Left forelimb (tissue), 1 donor: ENCODE data around the gene CPLANE1.
"Not testable (repeated sequence)": the region's sequence is repeated elsewhere in the genome, so short reads cannot be mapped to it uniquely, and the experiment has no call there.

Experiments
- DNase-seq: peaks from one replicate; pipeline ENCODE4 v3.0.0-alpha.2; 2018; ENCODE audit warnings: low spot score

Gene CPLANE1

GRCh38 chr5:37121027-37121426 lies 128.1 kb downstream of the CPLANE1 start:
- DNase-seq: no peak

GRCh38 chr5:37120270-37120669 lies 128.9 kb downstream of the CPLANE1 start:
- DNase-seq: no peak

GRCh38 chr5:37116359-37116758 lies 132.8 kb downstream of the CPLANE1 start:
- no peak for DNase-seq

GRCh38 chr5:37112383-37112991 lies 136.7 kb downstream of the CPLANE1 start:
- DNase-seq: no peak

GRCh38 chr5:37111426-37112382 lies 137.5 kb downstream of the CPLANE1 start:
- no peak for DNase-seq

- DNase-seq: no peak
Measured at GRCh38 chr5:37110135-37110534, 139.0 kb downstream of the CPLANE1 start.

GRCh38 chr5:37109338-37109737 lies 139.8 kb downstream of the CPLANE1 start:
- DNase-seq: no peak

GRCh38 chr5:37103302-37103701 lies 145.9 kb downstream of the CPLANE1 start:
- DNase-seq: no peak

GRCh38 chr5:37099267-37099666 lies 149.9 kb downstream of the CPLANE1 start:
- not testable (repeated sequence) for DNase-seq

- not testable (repeated sequence) for DNase-seq
Measured at GRCh38 chr5:37093795-37094194, 155.4 kb downstream of the CPLANE1 start.

GRCh38 chr5:37090781-37091180 lies 158.4 kb downstream of the CPLANE1 start:
- no peak for DNase-seq

- DNase-seq: no peak
Measured at GRCh38 chr5:37090123-37090726, 159.0 kb downstream of the CPLANE1 start.

- DNase-seq: no peak
Measured at GRCh38 chr5:37088009-37088408, 161.2 kb downstream of the CPLANE1 start.

- no peak for DNase-seq
Measured at GRCh38 chr5:37086466-37087173, 162.6 kb downstream of the CPLANE1 start.

- not testable (repeated sequence) for DNase-seq
Measured at GRCh38 chr5:37086026-37086425, 163.2 kb downstream of the CPLANE1 start.

GRCh38 chr5:37082977-37083376 lies 166.2 kb downstream of the CPLANE1 start:
- not testable (repeated sequence) for DNase-seq

- no peak for DNase-seq
Measured at GRCh38 chr5:37080697-37081096, 168.5 kb downstream of the CPLANE1 start.

- DNase-seq: no peak
Measured at GRCh38 chr5:37077146-37077545, 172.0 kb downstream of the CPLANE1 start.

- DNase-seq: no peak
Measured at GRCh38 chr5:37075399-37075950, 173.7 kb downstream of the CPLANE1 start.

GRCh38 chr5:37071901-37072581 lies 177.1 kb downstream of the CPLANE1 start:
- DNase-seq: no peak

GRCh38 chr5:37071487-37071886 lies 177.7 kb downstream of the CPLANE1 start:
- no peak for DNase-seq
